Measurements from ENCODE around the gene SPEM3. TPM values are rescaled to one million over a fixed set of nuclear protein-coding genes. Genes with fewer than 3 reads are reported as not detected.

SPEM3 gene
- total RNA-seq, 4 donors from 2014 or later, result not detected

DNA sequence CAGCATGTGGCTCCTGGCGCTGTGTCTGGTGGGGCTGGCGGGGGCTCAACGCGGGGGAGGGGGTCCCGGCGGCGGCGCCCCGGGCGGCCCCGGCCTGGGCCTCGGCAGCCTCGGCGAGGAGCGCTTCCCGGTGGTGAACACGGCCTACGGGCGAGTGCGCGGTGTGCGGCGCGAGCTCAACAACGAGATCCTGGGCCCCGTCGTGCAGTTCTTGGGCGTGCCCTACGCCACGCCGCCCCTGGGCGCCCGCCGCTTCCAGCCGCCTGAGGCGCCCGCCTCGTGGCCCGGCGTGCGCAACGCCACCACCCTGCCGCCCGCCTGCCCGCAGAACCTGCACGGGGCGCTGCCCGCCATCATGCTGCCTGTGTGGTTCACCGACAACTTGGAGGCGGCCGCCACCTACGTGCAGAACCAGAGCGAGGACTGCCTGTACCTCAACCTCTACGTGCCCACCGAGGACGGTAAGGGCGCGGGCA is 20.4 kb upstream of the SPEM3 start:
- DNase-seq (ENCODE audit: low spot score), result no peak
- TF ChIP-seq, protein P1, sequence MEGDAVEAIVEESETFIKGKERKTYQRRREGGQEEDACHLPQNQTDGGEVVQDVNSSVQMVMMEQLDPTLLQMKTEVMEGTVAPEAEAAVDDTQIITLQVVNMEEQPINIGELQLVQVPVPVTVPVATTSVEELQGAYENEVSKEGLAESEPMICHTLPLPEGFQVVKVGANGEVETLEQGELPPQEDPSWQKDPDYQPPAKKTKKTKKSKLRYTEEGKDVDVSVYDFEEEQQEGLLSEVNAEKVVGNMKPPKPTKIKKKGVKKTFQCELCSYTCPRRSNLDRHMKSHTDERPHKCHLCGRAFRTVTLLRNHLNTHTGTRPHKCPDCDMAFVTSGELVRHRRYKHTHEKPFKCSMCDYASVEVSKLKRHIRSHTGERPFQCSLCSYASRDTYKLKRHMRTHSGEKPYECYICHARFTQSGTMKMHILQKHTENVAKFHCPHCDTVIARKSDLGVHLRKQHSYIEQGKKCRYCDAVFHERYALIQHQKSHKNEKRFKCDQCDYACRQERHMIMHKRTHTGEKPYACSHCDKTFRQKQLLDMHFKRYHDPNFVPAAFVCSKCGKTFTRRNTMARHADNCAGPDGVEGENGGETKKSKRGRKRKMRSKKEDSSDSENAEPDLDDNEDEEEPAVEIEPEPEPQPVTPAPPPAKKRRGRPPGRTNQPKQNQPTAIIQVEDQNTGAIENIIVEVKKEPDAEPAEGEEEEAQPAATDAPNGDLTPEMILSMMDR (IDR thresholded peaks at IDR 0.05), result no peak
- no peak for ATAC-seq (ENCODE audit: low FRiP score)

DNA sequence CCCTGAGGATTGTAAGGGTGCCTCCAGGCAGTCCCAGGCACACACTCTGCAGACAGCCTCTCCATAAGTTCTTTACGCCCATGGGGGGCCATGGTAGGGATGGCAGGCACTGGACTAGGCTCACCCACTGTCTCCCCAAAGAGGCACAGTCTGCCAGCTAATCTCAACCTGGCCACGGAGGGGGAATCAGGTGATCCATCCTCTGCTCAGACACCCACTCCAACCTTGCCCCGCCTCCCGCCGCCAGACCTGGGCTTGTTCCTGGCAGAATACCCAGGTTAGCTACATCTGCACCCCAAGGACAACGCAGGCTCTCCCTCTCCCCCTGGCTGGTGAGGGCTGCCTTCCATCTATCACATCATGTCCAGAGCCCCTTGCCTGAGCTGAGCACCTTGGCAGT is 19.8 kb upstream of the SPEM3 start:
- ATAC-seq (ENCODE audit: low FRiP score) (no peak), DNase-seq (ENCODE audit: low spot score) (no peak)
- TF ChIP-seq, protein P1 (IDR thresholded peaks at IDR 0.05), result no peak

GRCh38 chr17:7409716-7410115 is 18.9 kb upstream of the SPEM3 start:
- TF ChIP-seq, protein P1 (IDR thresholded peaks at IDR 0.05), result no peak
- no peak for DNase-seq (ENCODE audit: low spot score)
- ATAC-seq (ENCODE audit: low FRiP score), result no peak

- ATAC-seq (ENCODE audit: low FRiP score) (no peak), DNase-seq (ENCODE audit: low spot score) (no peak)
- TF ChIP-seq, protein P1 (IDR thresholded peaks at IDR 0.05), result no peak
Observed at GRCh38 chr17:7410634-7411426, 17.8 kb upstream of the SPEM3 start.

GRCh38 chr17:7411427-7411750 is 17.3 kb upstream of the SPEM3 start:
- ATAC-seq (ENCODE audit: low FRiP score) (no peak), DNase-seq (ENCODE audit: low spot score) (no peak)
- TF ChIP-seq, protein P1 (IDR thresholded peaks at IDR 0.05), result no peak

DNA sequence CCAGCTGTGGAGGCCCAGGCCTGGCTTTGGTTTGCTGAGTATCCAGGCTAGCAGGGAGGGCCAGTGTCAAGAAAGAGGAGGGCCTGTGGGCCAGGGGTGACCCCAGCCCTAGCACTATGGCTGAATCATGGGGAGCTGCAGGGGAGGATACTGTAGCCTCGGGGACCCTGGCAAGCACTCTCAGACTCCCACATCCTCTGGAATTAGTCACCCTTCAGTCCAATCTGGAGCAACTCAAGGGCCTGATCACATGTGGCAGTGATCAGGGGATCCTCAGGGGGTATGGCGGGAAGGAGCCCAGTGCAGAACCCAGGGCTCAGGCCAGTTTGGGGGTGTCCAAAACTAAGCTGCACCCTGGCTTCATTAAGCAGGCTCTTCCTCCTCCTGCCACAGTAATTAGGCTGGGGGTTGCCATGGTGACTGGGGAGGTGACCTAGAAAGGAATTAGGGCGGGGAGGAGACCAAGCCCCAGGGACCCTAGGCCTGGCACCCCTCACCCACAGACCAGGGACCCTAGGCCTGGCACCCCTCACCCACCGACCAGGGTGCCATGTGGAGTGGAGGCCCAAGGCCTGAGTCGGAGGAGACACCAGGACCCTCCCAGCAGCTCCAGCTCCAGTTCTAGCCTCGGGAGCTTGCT is 15.2 kb upstream of the SPEM3 start:
- DNase-seq (ENCODE audit: low spot score) (no peak), ATAC-seq (ENCODE audit: low FRiP score) (peak; percentile 41)
- TF ChIP-seq, protein P1 (IDR thresholded peaks at IDR 0.05), result no peak

DNA sequence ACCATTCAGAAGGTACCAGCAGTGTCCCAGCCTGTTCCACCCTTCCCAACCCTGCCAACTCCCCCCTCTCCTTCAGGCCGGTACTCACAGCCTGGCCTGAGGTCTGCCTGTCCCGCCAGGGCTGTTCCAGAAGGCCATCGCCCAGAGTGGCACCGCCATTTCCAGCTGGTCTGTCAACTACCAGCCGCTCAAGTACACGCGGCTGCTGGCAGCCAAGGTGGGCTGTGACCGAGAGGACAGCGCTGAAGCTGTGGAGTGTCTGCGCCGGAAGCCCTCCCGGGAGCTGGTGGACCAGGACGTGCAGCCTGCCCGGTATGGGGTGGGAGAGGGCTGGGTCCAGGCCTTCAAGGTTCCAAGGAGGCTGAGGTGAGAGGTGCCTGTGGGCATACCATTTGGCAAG is 13.8 kb upstream of the SPEM3 start:
- DNase-seq (ENCODE audit: low spot score), result no peak
- TF ChIP-seq, protein P1 (IDR thresholded peaks at IDR 0.05), result no peak
- ATAC-seq (ENCODE audit: low FRiP score), result no peak

Measured in omental fat pad (tissue), 4 donors.